GM18502 (cell line): ENCODE results near the gene SVIL.
"Not testable (repeated sequence)": the region's sequence is repeated elsewhere in the genome, so short reads cannot be mapped to it uniquely, and the experiment has no call there.

Source experiments
- ATAC-seq: cut with Tn5 transposase; IDR thresholded peaks from one replicate; pipeline ENCODE4 v1.9.1; 2021; ENCODE audit warnings: mild to moderate bottlenecking; ENCODE audit not compliant: unreplicated experiment, poor library complexity

SVIL gene

GRCh38 chr10:29627201-29628132 is 7.3 kb downstream of the SVIL start:
- ATAC-seq: no peak

- ATAC-seq: not testable (repeated sequence)
These were observed 10.4 kb downstream of the SVIL start for GRCh38 chr10:29624357-29624756.

DNA sequence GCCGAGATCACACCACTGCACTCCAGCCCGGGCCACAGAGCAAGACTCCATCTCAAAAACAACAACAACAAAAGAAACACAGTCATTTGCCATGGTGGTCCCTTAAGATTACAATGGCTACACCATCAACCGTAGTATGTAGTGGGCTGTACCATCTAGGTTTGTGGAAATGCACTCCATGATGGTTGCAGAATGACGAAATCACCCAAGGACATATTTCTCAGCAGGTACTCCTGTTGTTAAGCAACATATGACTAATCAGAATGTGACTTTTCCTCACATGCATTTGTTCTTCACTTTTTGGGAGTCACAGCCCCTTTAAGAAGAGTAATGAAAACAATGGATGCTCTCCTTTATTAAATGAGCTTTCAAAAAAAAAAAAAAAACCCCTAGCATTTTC is 11.0 kb downstream of the SVIL start:
- no peak for ATAC-seq

GRCh38 chr10:29622382-29622922 is 12.3 kb downstream of the SVIL start:
- ATAC-seq: no peak

DNA sequence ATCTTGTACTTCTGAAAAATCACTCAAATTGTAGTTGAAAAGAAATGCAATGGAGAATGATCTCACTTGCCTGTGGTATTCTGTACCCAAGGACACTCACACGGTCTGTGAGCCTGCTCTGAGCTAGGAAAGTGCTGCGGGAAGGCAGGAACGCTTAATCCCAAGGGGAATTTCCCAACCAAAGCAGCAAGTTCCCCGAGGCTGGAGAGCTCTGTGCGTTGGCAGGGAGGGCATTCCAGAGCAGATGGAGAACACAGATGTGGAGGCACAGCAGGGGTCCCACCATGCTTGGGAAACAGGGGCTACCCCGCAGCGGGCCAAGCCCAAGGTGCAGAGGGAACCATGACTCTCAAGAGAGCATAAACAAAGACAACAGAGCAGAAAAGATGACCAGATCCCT is 13.6 kb downstream of the SVIL start:
- ATAC-seq: no peak

- no peak for ATAC-seq
These were observed 14.6 kb downstream of the SVIL start for GRCh38 chr10:29620112-29620690.

DNA sequence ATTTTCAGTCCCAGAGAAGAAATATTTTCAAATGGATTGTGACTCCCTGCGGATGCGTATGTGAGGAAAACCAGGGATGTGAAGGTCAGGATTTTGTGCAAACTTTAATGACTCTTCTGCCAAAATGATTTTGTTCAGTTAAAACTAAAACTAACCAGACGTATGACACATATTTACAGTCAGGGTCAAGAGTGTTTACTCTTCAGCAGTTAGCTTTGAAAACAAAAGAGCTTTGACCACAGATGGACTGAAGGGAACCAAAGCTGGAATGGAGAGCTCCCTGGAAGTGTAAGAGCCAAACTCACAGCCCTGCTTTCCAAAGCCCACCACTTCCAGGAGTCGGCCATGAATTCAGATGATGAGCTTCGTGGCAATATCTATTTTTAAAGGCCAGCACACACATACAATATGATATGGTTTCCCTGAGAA is 15.5 kb downstream of the SVIL start:
- no peak for ATAC-seq

- ATAC-seq: no peak
These were observed 16.2 kb downstream of the SVIL start for GRCh38 chr10:29618341-29619171.

GRCh38 chr10:29617880-29618340 is 16.9 kb downstream of the SVIL start:
- ATAC-seq: no peak

DNA sequence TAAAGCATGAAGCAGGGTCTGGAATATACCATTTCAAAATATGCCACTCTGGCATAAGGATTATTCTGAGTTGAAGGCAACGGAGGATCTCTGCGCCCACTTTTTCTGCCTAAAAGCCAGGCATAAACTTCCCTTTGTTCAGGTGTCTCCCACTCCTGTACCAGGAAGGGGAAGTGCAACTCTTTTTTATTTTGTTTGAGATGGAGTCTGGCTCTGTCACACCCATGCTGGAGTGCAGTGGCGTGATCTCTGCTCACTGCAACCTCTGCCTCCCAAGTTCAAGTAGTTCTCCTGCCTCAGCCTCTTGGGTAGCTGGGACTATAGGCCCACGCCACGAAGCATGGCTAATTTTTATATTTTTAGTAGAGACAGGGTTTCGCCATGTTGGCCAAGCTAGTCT is 18.2 kb downstream of the SVIL start:
- ATAC-seq: no peak

- no peak for ATAC-seq
These were observed 19.6 kb downstream of the SVIL start for GRCh38 chr10:29615195-29615594.

DNA sequence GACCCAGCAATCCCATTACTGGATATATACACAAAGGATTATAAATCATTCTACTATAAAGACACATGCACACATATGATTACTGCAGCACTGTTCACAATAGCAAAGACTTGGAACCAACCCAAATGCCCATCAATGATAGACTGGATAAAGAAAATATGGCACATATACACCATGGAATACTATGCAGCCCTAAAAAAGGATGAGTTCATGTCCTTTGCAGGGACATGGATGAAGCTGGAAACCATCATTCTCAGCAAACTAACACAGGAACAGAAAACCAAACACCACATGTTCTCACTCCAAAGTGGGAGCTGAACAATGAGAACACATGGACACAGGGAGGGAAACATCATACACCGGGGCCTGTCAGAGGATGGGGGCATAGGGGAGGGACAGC is 20.5 kb downstream of the SVIL start:
- ATAC-seq: not testable (repeated sequence)

GRCh38 chr10:29613791-29614190 is 21.0 kb downstream of the SVIL start:
- no peak for ATAC-seq

- no peak for ATAC-seq
These were observed 21.6 kb downstream of the SVIL start for GRCh38 chr10:29613196-29613595.

DNA sequence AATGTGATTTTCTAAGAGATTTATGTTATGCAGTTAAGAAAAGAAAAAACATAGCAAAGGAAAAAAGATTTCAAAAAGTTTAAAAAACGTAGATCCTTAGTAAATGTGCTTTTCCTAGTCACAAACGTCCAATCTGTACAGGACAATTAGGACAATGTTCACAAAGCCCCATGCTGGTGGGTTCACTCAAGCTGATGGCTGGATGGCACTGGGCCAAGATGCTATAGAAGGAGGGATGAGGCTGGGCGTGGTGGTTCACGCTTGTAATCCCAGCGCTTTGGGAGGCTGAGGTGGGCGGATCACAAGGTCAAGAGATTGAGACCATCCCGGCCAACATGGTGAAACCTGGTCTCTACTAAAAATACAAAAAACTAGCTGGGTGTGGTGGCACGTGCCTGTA is 22.1 kb downstream of the SVIL start:
- ATAC-seq: no peak

DNA sequence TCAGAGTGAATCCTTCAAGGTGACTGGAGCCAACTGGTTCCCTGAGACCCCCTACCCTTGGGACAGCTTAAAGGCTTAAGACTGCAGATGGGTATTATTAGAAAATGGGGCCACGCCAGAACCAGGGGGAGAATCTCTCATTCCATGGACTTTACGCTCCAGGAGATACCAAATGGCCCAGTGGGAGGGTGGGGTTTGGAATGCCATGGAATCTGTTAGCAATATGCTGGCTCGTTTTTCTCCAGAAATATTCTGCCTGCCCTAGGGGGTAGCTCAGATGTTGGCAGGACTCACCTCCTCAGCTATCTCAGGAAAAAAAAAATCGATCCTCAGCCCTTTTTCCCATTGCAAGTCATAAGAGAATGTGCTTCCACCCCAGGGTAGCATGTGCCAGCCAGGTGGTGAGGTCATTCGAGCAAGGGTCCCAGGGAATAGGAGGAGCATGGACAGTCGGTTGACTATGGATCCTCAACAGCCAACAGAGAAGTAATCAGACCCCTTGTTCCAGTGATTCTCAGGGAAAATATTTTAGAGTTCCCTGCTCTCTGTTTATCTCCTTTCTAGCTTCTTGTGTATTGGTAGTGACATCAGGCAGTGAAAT is 22.9 kb downstream of the SVIL start:
- ATAC-seq: no peak

GRCh38 chr10:29610876-29611647 is 23.7 kb downstream of the SVIL start:
- no peak for ATAC-seq

GRCh38 chr10:29610331-29610730 is 24.4 kb downstream of the SVIL start:
- not testable (repeated sequence) for ATAC-seq

GRCh38 chr10:29609696-29610095 is 25.1 kb downstream of the SVIL start:
- no peak for ATAC-seq
